ENCODE measurements around the gene MAGI2. TPM values are rescaled to one million over a fixed set of nuclear protein-coding genes. Genes with fewer than 3 reads are reported as not detected.

The MAGI2 gene
- total and polyA plus RNA-seq, 2 experiments from 2014 or later = 16.8 to 24.7 TPM

GRCh38 chr7:78609281-78609680, 844.2 kb downstream of the MAGI2 start:
- H3K4me1 ChIP-seq (ENCODE audit: low read depth) = no peaks in the 10 kb centered on the region

DNA sequence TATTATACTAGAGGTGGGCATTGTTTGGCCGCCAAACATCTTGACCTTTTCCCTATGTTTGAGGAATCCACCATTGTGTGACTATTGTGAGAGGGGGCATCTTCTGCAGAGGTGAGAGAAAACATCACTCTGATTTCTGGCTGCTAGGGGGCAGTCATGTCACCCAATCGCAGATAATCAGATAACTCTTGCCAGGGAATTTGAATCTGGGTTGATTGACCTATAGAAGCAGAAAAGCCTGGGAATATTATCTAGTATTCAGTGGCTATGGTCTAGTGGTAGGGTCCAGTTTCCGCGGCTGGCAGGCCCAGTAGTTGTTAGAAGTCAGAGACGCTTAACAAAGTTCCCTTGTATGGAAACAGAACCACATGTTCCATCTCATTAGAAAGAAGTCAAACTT, 846.4 kb downstream of the MAGI2 start:
- no peaks in the 10 kb centered on the region for H3K4me1 ChIP-seq (ENCODE audit: low read depth)
- no peak overlapping the region for H3K27ac ChIP-seq
- no peak for TF ChIP-seq CTCF (IDR thresholded peaks at IDR 0.05; ENCODE audit: low read depth, low read length)
- H3K36me3 ChIP-seq = no peaks in the 10 kb centered on the region
- no peaks in the 10 kb centered on the region for H3K27me3 ChIP-seq
- DNase-seq (ENCODE audit: low read depth in 1 of 2, low spot score in 1 of 2) = no peak
- H3K4me3 ChIP-seq = no peak overlapping the region
- no peaks in the 10 kb centered on the region for H3K9me3 ChIP-seq (ENCODE audit: low read depth)

More at GRCh38 chr7:78609281-78609680, 844.2 kb downstream of the MAGI2 start:
- no peak for TF ChIP-seq CTCF (IDR thresholded peaks at IDR 0.05; ENCODE audit: low read depth, low read length)
- no peak for DNase-seq (ENCODE audit: low read depth in 1 of 2, low spot score in 1 of 2)
- Histone ChIP-seq H3K4me3 (no peak overlapping the region), H3K27me3 (no peaks in the 10 kb centered on the region), H3K36me3 (no peaks in the 10 kb centered on the region), H3K27ac (no peak overlapping the region), H3K9me3 (ENCODE audit: low read depth) (no peaks in the 10 kb centered on the region)

- no peaks in the 10 kb centered on the region for H3K9me3 ChIP-seq (ENCODE audit: low read depth)
- no peak for TF ChIP-seq CTCF (IDR thresholded peaks at IDR 0.05; ENCODE audit: low read depth, low read length)
- H3K4me1 ChIP-seq (ENCODE audit: low read depth) = no peaks in the 10 kb centered on the region
- DNase-seq (ENCODE audit: low read depth in 1 of 2, low spot score in 1 of 2) = no peak
- no peaks in the 10 kb centered on the region for H3K36me3 ChIP-seq
- no peaks in the 10 kb centered on the region for H3K27me3 ChIP-seq
- no peak overlapping the region for H3K27ac ChIP-seq
- no peak overlapping the region for H3K4me3 ChIP-seq
Observed at GRCh38 chr7:78605119-78605518, 848.3 kb downstream of the MAGI2 start.

- Histone ChIP-seq H3K27me3 (no peaks in the 10 kb centered on the region), H3K36me3 (no peaks in the 10 kb centered on the region), H3K27ac (no peak overlapping the region), H3K4me3 (no peak overlapping the region), H3K9me3 (ENCODE audit: low read depth) (no peaks in the 10 kb centered on the region), H3K4me1 (ENCODE audit: low read depth) (no peaks in the 10 kb centered on the region)
- DNase-seq (ENCODE audit: low read depth in 1 of 2, low spot score in 1 of 2) = no peak
- TF ChIP-seq CTCF (IDR thresholded peaks at IDR 0.05; ENCODE audit: low read depth, low read length) = no peak
Observed at GRCh38 chr7:78601728-78602127, 851.7 kb downstream of the MAGI2 start.

- H3K4me1 ChIP-seq (ENCODE audit: low read depth) = no peaks in the 10 kb centered on the region
- no peaks in the 10 kb centered on the region for H3K36me3 ChIP-seq
- peak overlapping the region; percentile 8 for H3K27ac ChIP-seq
- peak in 1 of 2 donors; percentile 1 for DNase-seq (ENCODE audit: low read depth in 1 of 2, low spot score in 1 of 2)
- TF ChIP-seq CTCF (IDR thresholded peaks at IDR 0.05; ENCODE audit: low read depth, low read length) = no peak
- no peaks in the 10 kb centered on the region for H3K27me3 ChIP-seq
- H3K9me3 ChIP-seq (ENCODE audit: low read depth) = no peaks in the 10 kb centered on the region
- H3K4me3 ChIP-seq = no peak overlapping the region
Observed at GRCh38 chr7:78594156-78594555, 859.3 kb downstream of the MAGI2 start.

GRCh38 chr7:78588393-78588792, 865.1 kb downstream of the MAGI2 start:
- no peaks in the 10 kb centered on the region for H3K27me3 ChIP-seq
- H3K4me3 ChIP-seq = no peak overlapping the region

More at GRCh38 chr7:78588393-78588792, 865.1 kb downstream of the MAGI2 start:
- no peak for TF ChIP-seq CTCF (IDR thresholded peaks at IDR 0.05; ENCODE audit: low read depth, low read length)
- Histone ChIP-seq H3K4me1 (ENCODE audit: low read depth) (no peaks in the 10 kb centered on the region), H3K36me3 (no peaks in the 10 kb centered on the region), H3K9me3 (ENCODE audit: low read depth) (no peaks in the 10 kb centered on the region), H3K27ac (no peak overlapping the region)
- no peak for DNase-seq (ENCODE audit: low read depth in 1 of 2, low spot score in 1 of 2)

Measured in cardiac muscle cell (in vitro differentiated cells and primary cell).